Urinary bladder (tissue), 4 donors: Measurements from ENCODE around the gene NANOS2. TPM values are rescaled to one million over a fixed set of nuclear protein-coding genes. Genes with fewer than 3 reads are reported as not detected.
"Not testable (repeated sequence)": the region's sequence is repeated elsewhere in the genome, so short reads cannot be mapped to it uniquely, and the experiment has no call there.

Experiments used
- DNase-seq: peaks from one replicate; pipeline ENCODE4 v3.0.0-alpha.2; 2015; ENCODE audit errors: extremely low spot score
- H3K27ac ChIP-seq: one replicate; pipeline ENCODE4 v1.5.1; 2013; ENCODE audit warnings: low read depth, mild to moderate bottlenecking, moderate library complexity
- H3K36me3 ChIP-seq: one replicate; pipeline ENCODE4 v1.6.1; 2013; ENCODE audit warnings: mild to moderate bottlenecking, moderate library complexity; ENCODE audit not compliant: insufficient read depth
- H3K4me1 ChIP-seq: one replicate; pipeline ENCODE4 v1.6.1; 2013; ENCODE audit warnings: mild to moderate bottlenecking, moderate library complexity; ENCODE audit not compliant: insufficient read depth
- H3K4me3 ChIP-seq: one replicate; pipeline ENCODE4 v1.5.1; 2013; ENCODE audit warnings: low read depth, low read length
- WGBS: extraction: QIAGEN DNeasy Blood & Tissue Kit; methylation state at CpG from one replicate; pipeline ENCODE4 v1.1.7; 2013; 5-methylcytosine and 5-hydroxymethylcytosine counted together
- polyA plus RNA-seq: library from polyadenylated mRNA; stranded (reverse); fragments of 200-250 nt; gene quantifications from one replicate; pipeline ENCODE4 v1.2.3, GENCODE V29; 2013
- total RNA-seq: library from RNA; depleted of rRNA; stranded (reverse); fragments of >200 nt; gene quantifications from one replicate; pipeline ENCODE4 v1.2.3, GENCODE V29; 2014
- donor health status: healthy with polysubstance abuse.
- donor health status: healthy.

The NANOS2 gene
- total and polyA plus RNA-seq, 2 donors: not detected

GRCh38 chr19:45867241-45867640 is 47.3 kb downstream of the NANOS2 start:
- not testable (repeated sequence) for DNase-seq, H3K36me3 ChIP-seq, H3K4me3 ChIP-seq, H3K27ac ChIP-seq, H3K4me1 ChIP-seq
- 60% methylated on average over 4 of the region's 4 CpGs for WGBS

DNA sequence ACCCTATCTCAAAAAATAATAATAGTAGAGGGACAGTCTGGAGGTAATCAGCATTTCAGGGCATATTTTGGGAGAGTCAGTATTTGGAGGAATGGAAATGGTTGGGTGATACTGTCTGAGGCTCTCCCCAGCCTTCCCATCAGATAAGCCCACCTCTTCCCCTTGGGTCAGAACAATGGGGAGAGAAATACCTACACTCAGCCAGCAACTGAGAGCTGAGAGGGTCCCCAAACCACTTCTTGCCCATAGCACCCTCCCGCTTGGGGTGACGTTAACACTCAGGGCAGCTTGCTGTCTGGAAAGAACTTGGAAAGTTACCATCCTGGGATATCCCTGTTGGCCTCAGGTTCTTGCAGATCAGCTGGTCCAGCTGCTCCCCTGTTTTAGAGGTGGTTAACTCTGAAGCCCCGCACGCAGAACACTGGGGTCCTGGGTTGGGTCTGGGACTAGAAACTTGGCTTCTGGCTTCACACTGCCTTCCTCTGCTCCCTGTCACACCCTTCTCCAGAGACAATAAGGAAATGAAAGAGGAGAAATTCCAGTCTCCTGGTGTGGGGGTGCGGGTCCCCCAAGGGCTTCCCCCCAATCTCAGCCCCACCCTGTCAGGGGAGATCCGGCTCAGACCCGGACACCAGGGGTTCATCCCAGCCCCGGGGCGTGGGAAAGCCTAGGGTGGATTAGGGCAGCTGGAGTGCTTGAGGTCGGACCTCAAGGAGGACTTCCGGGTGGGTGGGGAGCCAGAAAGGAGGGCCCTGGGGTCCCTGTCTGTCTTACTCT is 48.0 kb downstream of the NANOS2 start:
- Histone ChIP-seq H3K4me1 (no peaks in the 10 kb centered on the region), H3K36me3 (no peaks in the 10 kb centered on the region), H3K27ac (no peak overlapping the region), H3K4me3 (no peak overlapping the region)
- DNase-seq: no peak
- WGBS: 67% methylated on average over 11 of the region's 11 CpGs

DNA sequence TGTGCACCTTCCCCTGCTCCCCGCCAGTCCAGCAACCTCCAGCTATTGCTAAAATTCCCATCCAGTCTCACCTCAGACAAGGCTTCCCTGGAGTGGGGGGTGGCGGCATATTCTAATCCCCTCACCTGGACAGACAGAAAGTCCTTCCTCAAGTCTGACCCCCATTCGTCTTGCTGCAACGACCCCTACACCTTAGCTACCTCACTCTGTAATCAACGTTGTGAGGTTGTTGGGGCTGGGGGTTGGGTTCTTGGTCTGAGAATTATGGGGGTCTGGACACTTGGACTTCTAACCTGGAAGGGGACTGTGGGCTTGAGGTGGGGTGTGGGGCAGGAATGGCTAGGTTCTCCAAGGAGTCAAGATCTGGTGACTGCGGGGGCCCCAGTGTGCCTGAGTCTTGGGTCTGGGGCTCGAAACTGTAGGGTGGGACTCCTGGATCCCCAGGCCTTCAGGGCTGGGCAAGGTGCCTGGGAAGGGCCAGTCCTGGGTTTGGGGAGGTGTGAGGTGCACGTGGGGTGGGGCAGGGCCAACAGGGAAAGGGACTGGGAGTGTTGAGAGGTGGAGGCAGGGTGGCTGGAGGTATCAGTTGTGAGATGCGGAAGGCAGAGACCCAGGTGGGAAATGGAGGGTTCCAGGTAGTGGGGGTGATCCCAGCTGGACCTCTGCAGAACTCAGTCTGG is 49.2 kb downstream of the NANOS2 start:
- Histone ChIP-seq H3K4me3 (no peak overlapping the region), H3K4me1 (no peaks in the 10 kb centered on the region), H3K36me3 (no peaks in the 10 kb centered on the region), H3K27ac (no peak overlapping the region)
- DNase-seq: no peak
- 62% methylated on average over 9 of the region's 9 CpGs for WGBS

- H3K36me3 ChIP-seq: peaks cover under 1% of the 10 kb centered on the region
- WGBS: 12% methylated on average over 12 of the region's 12 CpGs
- DNase-seq: no peak
- H3K27ac ChIP-seq: no peak overlapping the region
- H3K4me3 ChIP-seq: no peak overlapping the region
- H3K4me1 ChIP-seq: no peaks in the 10 kb centered on the region
Measured at GRCh38 chr19:45864629-45865082, 49.9 kb downstream of the NANOS2 start.

GRCh38 chr19:45863840-45864628 is 50.5 kb downstream of the NANOS2 start, which contains the start of gene FOXA3:
Gene FOXA3 (plus strand): TSS chr19:45864326. CDS start chr19:45864457, 131 bp downstream.
- 2% methylated on average over 71 of the region's 71 CpGs for WGBS
- no peak within 1 kb of the TSS for H3K27ac ChIP-seq
- peak within 1 kb of the TSS; percentile 29 for H3K4me3 ChIP-seq
- no peak for DNase-seq
- peaks cover 2% of the 10 kb centered on the region for H3K36me3 ChIP-seq
- H3K4me1 ChIP-seq: no peaks in the 10 kb centered on the region

DNA sequence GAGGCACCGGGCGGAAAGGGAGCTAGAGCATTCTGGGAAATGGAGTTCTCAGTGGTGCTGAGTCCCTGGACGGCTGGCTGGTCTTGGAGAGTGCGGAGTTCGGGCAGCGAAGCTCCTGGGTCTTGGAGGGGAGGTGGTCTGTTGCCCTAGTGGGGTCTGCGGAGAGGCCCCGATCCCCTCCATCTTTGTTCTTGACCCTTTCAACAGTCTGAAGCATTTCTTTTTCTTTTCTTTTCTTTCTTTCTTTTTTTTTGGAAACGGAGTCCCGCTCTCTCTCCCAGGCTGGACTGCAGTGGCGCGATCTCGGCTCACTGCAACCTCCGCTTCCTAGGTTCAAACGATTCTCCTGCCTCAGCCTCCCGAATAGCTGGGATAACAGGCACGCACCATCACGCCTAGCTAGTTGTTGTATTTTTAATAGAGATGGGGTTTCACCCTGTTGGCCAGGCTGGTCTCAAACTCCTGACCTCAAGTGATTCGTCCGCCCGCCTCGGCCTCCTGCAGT is 51.2 kb downstream of the NANOS2 start:
- Histone ChIP-seq H3K4me1 (no peaks in the 10 kb centered on the region), H3K4me3 (peak overlapping the region; percentile 29), H3K27ac (no peak overlapping the region), H3K36me3 (peaks cover 2% of the 10 kb centered on the region)
- DNase-seq: no peak
- WGBS: 2% methylated on average over 22 of the region's 22 CpGs

Other genes with a start within 250 kb of the NANOS2 start
- 0.26 TPM for gene GIPR, start 246.6 kb downstream of the NANOS2 start, total RNA-seq
- gene GIPR, start 246.6 kb downstream of the NANOS2 start, polyA plus RNA-seq: 0.70 TPM
- gene SNRPD2, start 222.8 kb downstream of the NANOS2 start, total RNA-seq: 177 TPM
- 340 TPM for gene SNRPD2, start 222.8 kb downstream of the NANOS2 start, polyA plus RNA-seq
- gene QPCTL, start 222.1 kb downstream of the NANOS2 start, total RNA-seq: 2.4 TPM
- 7.0 TPM for gene QPCTL, start 222.1 kb downstream of the NANOS2 start, polyA plus RNA-seq
- gene FBXO46, start 183.9 kb downstream of the NANOS2 start, total RNA-seq: 4.3 TPM
- gene FBXO46, start 183.9 kb downstream of the NANOS2 start, polyA plus RNA-seq: 11.0 TPM
- gene MEIOSIN, start 181.3 kb downstream of the NANOS2 start, total RNA-seq: not detected
- not detected for gene MEIOSIN, start 181.3 kb downstream of the NANOS2 start, polyA plus RNA-seq
- 10.4 TPM for gene SIX5, start 145.5 kb downstream of the NANOS2 start, total RNA-seq
- 51.1 TPM for gene SIX5, start 145.5 kb downstream of the NANOS2 start, polyA plus RNA-seq
- gene DMPK, start 132.3 kb downstream of the NANOS2 start, total RNA-seq: 49.4 TPM
- gene DMPK, start 132.3 kb downstream of the NANOS2 start, polyA plus RNA-seq: 223 TPM
- 24.7 TPM for gene DMWD, start 121.9 kb downstream of the NANOS2 start, total RNA-seq
- 43.7 TPM for gene DMWD, start 121.9 kb downstream of the NANOS2 start, polyA plus RNA-seq
- gene RSPH6A, start 99.5 kb downstream of the NANOS2 start, total RNA-seq: not detected
- gene RSPH6A, start 99.5 kb downstream of the NANOS2 start, polyA plus RNA-seq: not detected
- 22.5 TPM for gene SYMPK, start 51.6 kb downstream of the NANOS2 start, total RNA-seq
- gene SYMPK, start 51.6 kb downstream of the NANOS2 start, polyA plus RNA-seq: 38.9 TPM
- not detected for gene FOXA3, start 50.5 kb downstream of the NANOS2 start, total RNA-seq
- gene FOXA3, start 50.5 kb downstream of the NANOS2 start, polyA plus RNA-seq: 0.11 TPM
- gene IRF2BP1, start 28.6 kb downstream of the NANOS2 start, total RNA-seq: 18.2 TPM
- 30.2 TPM for gene IRF2BP1, start 28.6 kb downstream of the NANOS2 start, polyA plus RNA-seq
- 1.3 TPM for gene MYPOP, start 12.2 kb downstream of the NANOS2 start, total RNA-seq
- 8.2 TPM for gene MYPOP, start 12.2 kb downstream of the NANOS2 start, polyA plus RNA-seq
- gene NOVA2, start 59.1 kb upstream of the NANOS2 start, total RNA-seq: 1.2 TPM
- gene NOVA2, start 59.1 kb upstream of the NANOS2 start, polyA plus RNA-seq: 2.2 TPM
- 3.2 TPM for gene CCDC61, start 80.7 kb upstream of the NANOS2 start, total RNA-seq
- gene CCDC61, start 80.7 kb upstream of the NANOS2 start, polyA plus RNA-seq: 19.6 TPM
- gene PGLYRP1, start 108.3 kb upstream of the NANOS2 start, total RNA-seq: not detected
- 0.18 TPM for gene PGLYRP1, start 108.3 kb upstream of the NANOS2 start, polyA plus RNA-seq
- 0.21 TPM for gene IGFL4, start 126.2 kb upstream of the NANOS2 start, total RNA-seq
- gene IGFL4, start 126.2 kb upstream of the NANOS2 start, polyA plus RNA-seq: not detected
- not detected for gene IGFL3, start 209.9 kb upstream of the NANOS2 start, total RNA-seq
- not detected for gene IGFL3, start 209.9 kb upstream of the NANOS2 start, polyA plus RNA-seq
- gene IGFL2, start 233.5 kb upstream of the NANOS2 start, total RNA-seq: not detected
- gene IGFL2, start 233.5 kb upstream of the NANOS2 start, polyA plus RNA-seq: not detected